ENCODE data around the gene MRPL21.

MRPL21 gene

DNA sequence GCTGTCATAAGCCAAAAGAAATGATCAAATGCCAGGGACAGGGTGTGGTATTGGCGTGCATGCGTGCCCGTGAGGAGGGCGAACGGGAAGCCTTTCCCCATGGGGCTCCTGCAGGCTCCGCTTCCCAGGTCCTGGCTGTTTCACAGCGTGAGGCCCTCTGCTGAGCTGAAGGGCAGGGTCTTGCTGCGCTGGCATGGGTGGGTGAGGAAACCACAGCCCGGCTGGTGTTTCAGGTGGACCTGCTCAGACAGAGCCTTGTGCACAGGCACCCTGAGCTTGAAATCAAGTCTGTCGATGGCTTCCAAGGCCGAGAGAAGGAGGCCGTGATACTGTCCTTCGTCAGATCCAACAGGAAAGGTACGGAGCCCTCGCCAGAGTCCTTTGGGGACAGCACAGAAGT lies 31.4 kb upstream of the MRPL21 start:
- no peak for DNase-seq (ENCODE audit: low read depth in 2 of 2)

DNA sequence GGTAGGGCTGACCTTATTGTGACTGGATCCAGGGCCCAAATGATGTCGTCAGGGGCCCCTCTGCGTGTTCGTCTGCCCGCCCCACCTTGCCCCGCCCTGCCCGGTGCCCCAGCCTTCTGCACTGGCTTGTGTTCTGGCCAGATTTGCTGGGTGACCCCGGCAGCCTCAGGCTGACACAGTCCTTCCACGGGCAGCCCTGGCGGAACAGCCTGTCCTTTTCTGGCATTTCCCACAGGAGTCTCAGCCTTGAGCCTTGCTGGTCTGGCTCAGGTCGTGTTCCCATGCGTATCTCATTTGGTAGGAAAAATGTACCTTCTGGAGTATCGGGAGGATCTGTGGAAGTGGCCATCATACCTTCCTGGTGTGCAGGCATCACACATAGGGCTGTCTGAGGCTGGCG lies 31.0 kb upstream of the MRPL21 start:
- no peak for DNase-seq (ENCODE audit: low read depth in 2 of 2)

DNA sequence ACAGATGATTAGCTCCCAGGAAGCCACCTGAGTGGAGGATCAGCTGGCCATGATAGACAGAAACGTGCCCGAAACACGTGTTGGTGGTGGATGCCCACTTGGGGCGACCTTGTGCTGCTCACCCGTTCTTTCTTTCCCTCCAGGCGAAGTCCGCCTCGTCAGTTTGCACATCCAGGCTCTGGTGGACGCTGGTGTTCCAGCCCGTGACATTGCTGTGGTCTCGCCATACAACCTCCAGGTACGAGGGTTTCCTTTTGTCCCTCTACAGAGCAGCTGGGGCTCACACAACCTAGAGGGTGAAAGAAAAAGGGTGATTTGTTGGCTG lies 30.7 kb upstream of the MRPL21 start:
- no peak for DNase-seq (ENCODE audit: low read depth in 2 of 2)

DNA sequence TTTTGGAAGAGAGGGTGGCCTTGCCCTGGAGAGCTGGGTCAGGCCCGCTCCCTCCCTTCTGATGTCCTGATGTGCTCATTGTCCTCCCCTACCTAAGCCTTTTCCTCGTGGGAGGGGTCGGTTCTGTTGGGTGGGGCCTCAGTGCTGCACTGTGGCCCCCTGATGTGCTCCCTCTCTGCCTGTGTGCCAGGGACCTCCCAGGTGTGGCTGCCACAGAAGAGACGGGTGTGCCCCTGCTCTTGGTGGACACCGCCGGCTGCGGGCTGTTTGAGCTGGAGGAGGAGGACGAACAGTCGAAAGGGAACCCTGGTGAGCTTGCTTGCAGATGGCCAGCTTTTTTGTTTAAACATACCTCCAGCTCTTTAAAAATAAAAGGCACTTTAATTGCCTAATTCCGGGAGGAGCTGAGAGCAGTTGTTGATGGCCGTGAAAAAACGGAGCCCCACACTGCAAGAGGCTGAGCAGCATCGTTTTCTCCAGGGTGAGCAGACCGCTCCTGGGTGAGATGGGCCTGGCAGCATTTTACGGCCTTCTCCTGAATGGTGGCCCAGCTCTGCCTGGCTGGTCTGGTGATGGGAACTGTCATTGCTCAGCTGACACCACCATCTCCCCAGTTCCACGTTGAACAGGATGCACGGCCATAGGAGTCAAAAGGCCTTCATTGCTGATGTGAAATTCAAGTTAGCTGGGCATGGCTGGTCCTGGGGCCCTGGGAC lies 30.1 kb upstream of the MRPL21 start:
- no peak for DNase-seq (ENCODE audit: low read depth in 2 of 2)

DNA sequence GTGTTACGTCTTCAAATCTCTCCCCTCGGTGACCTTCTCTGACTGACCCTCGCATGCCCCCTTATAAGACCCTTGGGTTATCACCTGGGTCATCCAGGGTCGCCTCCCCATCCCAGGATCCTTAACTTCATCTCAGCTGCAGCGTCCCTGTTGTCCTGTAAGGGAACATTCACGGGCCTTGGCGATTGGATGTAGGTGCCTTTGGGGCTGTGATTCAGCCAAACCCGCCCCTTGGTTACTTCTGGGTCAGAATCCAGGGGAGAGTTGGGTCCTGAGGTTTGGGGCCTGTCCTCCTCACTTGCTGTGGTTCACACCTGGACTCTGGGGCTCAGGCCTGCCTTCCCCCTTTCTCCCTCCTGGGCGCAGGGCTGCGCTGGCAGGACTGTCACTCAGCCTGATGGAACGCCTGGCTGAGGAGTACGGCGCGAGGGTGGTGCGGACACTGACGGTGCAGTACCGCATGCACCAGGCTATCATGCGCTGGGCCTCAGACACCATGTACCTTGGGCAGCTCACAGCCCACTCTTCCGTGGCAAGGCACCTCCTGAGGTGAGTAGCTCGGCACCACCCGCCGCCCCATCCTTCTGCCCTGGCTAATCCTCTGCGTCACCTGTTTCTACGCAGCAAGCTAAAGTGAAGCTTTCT lies 29.4 kb upstream of the MRPL21 start:
- DNase-seq (ENCODE audit: low read depth in 2 of 2), result no peak

DNA sequence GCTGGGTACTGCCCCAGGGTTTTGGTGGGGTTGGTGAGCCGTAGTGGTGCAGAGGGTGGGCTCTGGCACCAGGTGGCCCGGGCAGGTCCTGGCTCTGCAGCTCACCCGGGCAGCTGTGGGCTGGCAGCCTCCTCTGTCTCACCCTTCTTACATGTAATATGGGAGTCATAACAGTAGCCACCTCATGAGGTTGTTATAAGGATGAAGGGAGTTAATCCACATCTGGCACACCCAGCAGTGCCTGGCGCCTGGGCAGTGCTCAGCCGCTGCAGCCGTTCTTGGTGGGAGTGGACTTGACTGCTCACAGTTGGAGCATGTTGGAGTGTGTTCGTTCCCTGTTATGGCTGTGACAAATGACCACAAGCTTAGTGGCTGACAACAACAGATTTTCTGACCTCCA lies 28.7 kb upstream of the MRPL21 start:
- no peak for DNase-seq (ENCODE audit: low read depth in 2 of 2)

DNA sequence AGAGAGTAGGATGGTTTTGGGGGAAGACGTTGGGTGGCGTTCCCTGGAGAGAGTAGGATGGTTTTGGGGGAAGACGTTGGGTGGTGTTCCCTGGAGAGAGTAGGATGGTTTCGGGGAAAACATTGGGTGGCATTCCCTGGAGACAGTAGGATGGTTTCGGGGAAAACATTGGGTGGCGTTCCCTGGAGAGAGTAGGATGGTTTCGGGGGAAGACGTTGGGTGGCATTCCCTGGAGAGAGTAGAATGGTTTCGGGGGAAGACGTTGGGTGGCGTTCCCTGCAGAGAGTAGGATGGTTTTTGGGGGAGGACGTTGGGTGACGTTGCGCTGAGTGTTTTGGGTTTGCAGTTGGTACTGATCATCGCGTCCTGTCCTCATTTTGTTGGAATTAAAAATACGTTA lies 28.3 kb upstream of the MRPL21 start:
- no peak for DNase-seq (ENCODE audit: low read depth in 2 of 2)

DNA sequence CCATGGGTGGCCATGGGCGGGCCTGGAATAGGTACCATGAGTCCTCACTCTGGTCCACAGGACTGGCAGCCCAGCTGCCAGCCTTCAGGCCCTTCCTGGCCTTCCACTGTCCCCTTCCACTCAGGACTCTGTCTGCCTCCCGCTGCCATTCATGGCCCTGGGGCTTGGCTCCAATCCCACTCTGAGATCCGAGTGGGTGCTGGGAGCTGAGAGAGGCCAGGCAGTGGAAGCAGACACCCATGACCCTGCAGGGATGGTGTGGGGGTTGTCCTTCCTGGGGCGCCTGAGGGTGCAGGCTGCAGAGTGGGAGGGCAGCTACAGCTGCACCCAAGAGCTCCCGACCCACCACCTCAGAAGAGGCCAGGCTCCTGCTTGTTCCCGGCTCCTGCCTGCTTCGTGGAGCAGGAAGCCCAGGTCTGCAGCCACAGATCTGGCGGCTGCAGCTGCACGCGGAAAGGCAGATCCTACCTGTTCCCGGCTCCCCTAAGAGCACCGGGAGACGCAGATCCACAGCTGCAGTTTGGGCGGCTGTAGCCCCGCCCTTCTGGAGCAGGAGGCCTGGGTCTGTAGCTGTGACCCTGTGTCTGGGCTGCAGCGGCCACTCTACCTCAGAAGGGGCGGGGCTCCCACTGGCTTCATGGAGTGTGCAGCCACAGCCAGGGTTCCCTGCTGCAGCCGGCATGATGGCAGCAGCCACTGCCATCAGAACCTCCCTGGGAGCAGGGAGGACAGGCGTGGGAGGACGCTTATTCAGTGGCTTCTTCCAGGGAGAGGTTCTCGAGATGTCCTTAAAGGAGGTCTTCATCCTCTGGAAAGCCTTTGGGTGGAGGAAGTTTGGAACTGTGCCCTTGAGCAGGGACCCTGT lies 27.6 kb upstream of the MRPL21 start:
- DNase-seq (ENCODE audit: low read depth in 2 of 2), result no peak

DNA sequence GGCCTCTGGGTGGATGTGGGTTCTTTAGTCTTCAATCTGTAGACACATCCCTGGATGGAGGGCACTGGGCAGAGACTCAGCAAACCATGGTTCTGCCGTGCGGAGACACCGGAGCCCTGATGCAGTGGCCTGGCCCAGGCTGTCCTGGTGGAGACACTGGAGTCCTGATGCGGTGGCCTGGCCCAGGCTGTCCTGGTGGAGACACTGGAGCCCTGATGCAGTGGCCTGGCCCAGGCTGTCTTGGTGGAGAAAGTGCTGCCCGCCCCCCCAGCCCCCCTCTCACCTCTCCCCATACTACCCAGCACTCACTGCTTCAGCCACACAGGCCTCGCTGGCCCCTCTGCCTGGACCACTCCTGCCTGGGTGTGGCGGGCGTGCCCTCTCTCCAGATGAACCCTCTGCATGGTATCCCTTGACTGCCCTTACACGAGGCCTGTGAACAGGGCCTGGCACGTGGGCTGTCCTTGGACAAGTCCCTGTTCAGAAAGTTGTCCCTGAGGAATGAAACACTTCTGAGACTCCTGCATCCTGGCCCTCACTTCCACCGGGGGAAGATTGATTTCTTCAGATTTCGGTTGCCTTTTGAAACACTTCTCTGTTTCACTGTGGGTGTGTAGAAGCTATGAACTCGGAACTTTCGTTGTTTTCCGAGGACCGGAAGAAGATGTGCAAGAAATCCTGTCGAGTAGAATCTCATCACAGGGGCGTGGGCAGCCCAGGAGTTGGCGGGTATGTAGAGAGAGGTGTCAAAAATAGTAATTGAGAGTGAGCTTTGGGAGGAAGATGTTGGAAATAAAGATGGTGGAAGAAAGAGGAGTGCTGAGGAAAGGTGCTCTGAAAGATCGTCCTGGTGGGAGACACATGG lies 26.3 kb upstream of the MRPL21 start:
- no peak for DNase-seq (ENCODE audit: low read depth in 2 of 2)

DNA sequence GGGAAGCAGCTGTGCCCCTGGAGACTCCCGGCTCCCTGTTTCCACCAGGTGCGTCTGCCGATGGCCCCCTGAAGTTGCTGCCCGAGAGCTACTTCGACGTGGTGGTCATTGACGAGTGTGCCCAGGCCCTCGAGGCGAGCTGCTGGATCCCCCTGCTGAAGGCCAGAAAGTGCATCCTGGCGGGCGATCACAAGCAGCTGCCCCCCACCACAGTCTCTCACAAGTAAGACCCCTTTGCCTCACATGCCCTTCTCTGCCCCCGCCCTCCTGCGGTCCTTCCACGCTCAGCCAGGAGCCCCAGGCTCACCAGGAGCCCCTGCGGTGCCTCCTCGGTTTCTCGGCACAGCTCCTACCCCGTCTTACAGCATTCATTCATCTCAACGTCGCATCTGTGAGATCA lies 25.5 kb upstream of the MRPL21 start:
- DNase-seq (ENCODE audit: low read depth in 2 of 2), result no peak

DNA sequence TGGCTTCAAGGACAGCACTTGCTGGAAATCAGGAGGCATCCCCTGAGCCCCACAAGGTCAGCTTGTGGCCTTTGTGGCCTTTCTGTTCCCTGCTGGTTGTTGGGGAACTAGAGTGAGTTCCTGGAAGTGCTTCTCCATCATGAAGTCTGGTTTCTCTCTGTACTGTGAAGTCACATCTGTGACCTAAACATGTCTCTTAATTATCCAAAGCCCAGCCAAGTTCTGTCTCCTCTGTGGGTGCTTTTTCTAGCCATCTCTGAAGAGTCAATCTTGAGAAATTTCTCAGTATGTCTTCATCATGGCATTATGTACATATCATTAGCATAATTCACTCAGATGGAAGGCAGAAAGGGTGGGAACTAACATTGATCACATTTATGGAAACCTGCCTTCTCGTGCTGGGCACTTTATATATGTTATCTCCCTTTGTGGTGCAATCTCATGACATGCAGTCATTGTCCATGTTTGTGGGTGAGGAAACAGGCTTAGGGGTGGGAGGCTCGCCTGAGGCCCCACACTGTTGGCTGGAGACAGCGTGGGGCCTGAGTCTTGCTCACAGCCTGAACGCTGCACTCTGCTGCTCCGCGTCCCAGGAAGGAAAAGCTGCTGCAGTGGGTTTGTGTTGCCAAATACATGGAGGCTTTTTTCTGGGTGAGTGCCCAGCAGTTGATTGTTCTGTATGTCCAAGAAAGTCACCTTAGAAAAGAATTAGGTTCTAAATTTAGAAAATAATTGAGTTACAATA lies 24.7 kb upstream of the MRPL21 start:
- DNase-seq (ENCODE audit: low read depth in 2 of 2), result no peak

DNA sequence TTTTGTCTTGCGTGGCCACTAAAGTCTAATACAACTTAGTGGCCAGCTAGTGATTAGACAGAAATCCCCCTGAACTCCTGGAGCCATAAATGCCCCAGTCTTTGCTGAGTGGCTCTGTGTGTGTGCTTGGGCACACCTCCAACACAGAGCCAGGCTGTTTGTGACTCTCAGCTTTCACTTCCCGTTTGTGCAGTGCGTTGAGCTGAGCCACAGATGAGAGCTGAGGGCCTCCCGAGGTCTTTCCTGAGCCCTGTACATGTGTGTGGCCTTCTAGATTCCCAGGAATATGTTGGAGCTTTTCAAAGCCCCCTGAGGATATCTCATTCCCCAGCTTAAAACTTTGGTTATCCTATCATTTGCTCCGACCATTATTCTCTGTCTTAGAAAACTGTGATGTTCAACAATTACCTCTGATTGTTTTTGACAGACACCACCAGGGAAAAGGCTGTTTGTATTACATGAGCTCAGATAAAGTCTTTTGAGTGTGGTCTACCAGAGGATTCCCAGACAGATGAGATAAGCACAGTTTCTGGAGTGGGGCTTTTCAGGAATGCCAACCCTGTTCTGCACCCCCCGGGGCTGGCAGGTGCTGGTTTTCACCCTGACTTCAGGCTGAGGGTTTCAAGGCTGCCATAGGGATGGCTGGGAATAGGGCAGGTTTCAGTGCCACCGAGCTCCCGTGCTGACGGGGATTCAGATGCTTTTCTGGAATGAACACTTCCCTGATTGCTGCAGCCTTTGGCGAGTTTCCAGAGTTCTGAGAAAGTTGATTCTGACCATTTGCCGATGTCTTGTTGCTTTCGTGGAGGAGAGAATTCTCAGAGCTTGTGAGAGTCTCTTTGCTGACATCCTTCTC lies 23.9 kb upstream of the MRPL21 start:
- no peak for DNase-seq (ENCODE audit: low read depth in 2 of 2)

DNA sequence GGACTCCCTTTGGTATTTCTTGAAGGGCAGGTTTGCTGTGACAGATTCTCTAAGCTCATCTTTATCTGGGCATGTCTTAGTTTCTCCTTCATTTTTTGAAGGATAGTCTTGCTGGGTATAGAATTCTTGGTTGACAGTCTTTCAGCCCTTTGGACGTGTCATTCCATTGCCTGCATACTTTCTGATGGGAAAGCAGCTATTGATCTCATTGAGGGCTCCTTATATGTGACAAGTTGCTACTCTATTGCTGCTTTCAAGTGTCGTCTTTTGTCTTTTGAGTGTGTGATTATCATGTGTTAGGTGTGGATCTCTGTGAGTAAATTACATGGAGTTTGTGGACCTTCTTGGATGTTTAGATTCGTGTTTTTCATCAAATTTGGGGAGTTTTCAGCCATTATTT lies 22.0 kb upstream of the MRPL21 start:
- no peak for DNase-seq (ENCODE audit: low read depth in 2 of 2)

DNA sequence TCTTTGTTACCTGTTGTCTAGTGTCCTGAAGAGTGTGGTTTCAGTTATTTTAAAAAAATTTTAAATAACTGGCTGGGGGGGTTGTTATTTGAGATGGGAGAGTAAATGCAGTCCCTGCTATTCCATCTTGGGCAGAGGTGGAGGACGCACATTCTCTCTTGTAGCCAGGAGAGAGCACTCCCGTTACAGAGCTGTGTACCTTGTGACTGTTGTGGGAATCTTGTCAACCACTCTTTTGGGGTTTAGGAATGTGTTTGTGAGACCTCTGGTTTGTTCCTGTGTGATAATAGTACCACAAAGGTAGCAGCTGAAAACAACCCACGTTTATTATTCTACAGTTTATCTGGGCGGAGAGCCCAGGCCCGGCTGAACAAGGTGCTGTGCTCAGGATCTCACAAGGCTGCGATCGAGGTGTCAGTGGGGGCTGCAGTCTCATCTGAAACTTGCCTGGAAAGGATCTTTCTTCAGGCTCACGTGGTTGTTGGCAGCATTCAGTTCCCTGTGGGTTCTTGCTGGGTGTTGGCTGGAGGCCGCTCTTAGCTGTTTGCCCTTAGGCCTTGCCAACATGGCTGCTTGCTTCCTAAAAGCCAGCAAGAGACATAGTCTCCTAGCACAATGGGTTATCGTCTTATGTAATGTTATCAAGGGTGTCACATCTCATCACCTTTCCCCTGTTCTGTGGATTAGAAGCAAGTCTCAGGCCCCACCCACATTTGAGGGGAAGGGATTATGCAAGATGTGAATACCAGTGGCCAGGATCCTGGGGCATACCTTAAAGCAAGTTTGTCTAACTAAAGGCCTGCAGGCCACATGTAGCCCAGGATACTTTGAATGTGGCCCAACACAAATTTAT lies 20.7 kb upstream of the MRPL21 start:
- no peak for DNase-seq (ENCODE audit: low read depth in 2 of 2)

DNA sequence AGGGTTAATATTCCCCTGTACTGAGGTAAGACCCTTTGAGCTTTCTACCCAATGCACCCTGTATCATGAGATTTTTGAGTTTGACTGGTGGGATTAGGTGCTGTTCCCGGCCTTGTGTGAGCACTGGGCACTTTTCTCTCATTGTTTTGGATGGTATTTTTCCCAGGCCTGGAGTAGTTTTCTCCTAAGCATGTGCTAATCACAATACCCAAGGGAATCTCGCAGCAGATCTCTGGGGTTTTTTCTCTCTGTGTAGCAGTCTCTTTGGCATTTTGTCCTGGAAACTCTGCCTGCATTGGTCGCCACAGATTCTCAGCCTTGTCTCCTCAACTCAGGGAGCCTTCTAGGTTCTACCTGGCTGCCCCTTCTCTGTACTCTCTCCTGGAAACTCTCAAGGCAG lies 20.0 kb upstream of the MRPL21 start:
- DNase-seq (ENCODE audit: low read depth in 2 of 2), result no peak

DNA sequence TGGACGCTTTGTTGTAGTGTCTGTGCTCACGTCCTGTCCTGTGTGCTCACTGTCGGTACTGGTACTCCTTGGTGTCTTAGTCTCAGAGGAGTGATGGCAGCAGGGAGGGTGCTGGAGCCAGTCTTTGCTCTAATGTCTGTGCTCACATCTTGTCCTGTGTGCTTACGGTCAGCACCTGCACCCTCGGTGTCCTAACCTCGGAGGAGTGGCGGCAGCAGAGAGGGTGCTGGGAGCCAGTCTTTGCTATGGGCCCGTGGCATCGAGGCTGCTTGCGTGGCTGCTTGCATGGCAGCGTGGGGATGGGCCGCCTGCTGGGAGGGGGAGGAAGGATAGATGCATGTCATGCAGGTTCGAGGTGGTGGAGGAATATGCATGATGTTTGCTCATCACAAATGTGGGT lies 12.8 kb upstream of the MRPL21 start:
- no peak for DNase-seq (ENCODE audit: low read depth in 2 of 2)

DNA sequence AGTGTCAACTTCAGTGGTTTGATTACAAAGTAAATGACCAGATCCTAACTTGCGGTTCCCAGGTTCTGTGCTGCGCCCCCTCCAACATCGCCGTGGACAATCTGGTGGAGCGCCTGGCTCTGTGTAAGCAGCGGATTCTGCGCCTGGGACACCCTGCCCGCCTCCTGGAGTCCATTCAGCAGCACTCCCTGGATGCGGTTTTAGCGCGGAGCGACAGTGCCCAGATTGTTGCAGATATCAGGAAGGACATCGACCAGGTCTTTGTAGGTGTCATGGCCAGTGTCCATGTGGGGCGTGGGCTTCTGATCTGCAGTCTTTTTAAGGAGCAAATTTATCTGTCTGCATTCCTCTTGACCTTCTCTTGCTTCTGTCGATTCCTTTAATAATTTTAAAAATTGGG lies 11.1 kb upstream of the MRPL21 start:
- DNase-seq (ENCODE audit: low read depth in 2 of 2), result no peak

DNA sequence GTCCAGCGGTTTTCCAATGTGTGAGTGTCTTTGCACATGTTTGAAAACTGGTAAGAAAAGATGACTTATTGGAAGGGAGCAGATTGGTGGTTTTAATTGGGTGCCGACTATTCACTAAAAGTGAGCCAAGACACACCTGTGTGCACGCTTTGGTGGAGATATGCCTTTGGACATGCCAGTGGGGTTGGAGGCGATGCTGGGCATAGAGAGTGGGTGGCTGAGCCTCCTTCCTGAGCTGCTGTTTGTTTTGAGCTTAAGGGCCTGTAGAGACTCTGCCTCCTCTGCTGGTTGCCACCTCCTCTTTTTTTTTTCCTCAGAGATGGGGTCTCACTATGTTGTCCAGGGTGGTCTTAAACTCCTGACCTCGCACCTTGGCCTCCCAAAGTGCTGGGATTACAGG lies 9.6 kb upstream of the MRPL21 start:
- no peak for DNase-seq (ENCODE audit: low read depth in 2 of 2)

DNA sequence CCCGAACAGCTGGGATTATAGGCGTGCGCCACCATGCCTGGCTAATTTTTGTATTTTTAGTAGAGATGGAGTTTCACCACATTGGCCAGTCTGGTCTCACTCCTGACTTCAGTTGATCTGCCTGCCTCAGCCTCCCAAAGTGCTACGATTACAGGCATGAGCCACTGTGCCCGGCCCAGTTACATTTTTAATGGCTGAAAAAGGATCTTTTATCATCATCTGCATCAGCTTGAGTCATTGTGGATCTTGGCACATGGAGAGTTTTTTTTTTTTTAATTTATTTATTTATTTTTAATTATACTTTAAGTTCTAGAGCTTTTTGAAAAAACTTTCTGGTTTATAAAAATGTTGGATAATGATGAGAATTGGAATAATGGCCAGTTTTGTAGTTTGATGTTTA lies 8.6 kb upstream of the MRPL21 start:
- DNase-seq (ENCODE audit: low read depth in 2 of 2), result no peak

DNA sequence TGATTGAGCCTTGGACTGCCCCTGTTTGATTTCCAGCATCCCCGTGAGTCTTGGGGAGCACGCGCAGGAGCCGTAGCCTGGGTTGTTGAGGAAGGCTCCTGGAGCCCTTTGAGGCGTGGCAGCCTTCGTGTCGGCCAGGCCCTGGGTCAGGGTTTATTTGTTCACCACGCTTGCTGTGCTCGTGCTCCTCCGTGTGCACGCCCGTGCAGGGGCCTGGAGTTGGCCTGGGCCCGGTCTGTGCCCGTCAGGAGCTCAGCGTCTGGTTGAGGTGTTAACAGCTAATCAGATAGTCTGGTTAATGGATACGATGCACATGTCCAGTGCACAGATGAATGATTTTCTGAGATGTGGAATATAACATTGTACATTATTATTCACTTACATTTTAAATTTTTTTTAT lies 8.1 kb upstream of the MRPL21 start:
- no peak for DNase-seq (ENCODE audit: low read depth in 2 of 2)

All from stimulated activated CD8-positive, alpha-beta memory T cell treated with anti-CD3 and anti-CD28 coated beads, Interleukin-7, amount 100 ng/mL, for 1 hour (primary cell).